OCI-LY7 (cell line): Measurements from ENCODE around the gene PLCXD1.
"Not testable (repeated sequence)": the region's sequence is repeated elsewhere in the genome, so short reads cannot be mapped to it uniquely, and the experiment has no call there.

Source experiments
- EZH2phosphoT487 ChIP-seq: fragments of 200-600 bp; sonication (generic); IDR thresholded peaks from 2 replicates; pipeline ENCODE4 v1.6.1; 2018; ENCODE audit warnings: low read depth, borderline replicate concordance, mild to moderate bottlenecking, mixed run types, antibody characterized with exemption, low read length, moderate library complexity, mixed read lengths
- TF ChIP-seq, protein P1 (sequence below): fragments of 200-600 bp; sonication (generic); conservative IDR thresholded peaks from 2 replicates; pipeline ENCODE4 v1.5.1; 2014; ENCODE audit warnings: mild to moderate bottlenecking, antibody characterized with exemption, low read length, moderate library complexity, mixed read lengths

GRCh38 chrX:305781-306613, 24.8 kb downstream of the PLCXD1 start:
- TF ChIP-seq, protein P1, sequence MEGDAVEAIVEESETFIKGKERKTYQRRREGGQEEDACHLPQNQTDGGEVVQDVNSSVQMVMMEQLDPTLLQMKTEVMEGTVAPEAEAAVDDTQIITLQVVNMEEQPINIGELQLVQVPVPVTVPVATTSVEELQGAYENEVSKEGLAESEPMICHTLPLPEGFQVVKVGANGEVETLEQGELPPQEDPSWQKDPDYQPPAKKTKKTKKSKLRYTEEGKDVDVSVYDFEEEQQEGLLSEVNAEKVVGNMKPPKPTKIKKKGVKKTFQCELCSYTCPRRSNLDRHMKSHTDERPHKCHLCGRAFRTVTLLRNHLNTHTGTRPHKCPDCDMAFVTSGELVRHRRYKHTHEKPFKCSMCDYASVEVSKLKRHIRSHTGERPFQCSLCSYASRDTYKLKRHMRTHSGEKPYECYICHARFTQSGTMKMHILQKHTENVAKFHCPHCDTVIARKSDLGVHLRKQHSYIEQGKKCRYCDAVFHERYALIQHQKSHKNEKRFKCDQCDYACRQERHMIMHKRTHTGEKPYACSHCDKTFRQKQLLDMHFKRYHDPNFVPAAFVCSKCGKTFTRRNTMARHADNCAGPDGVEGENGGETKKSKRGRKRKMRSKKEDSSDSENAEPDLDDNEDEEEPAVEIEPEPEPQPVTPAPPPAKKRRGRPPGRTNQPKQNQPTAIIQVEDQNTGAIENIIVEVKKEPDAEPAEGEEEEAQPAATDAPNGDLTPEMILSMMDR: not testable (repeated sequence)
- not testable (repeated sequence) for TF ChIP-seq EZH2phosphoT487
